HG02798 (cell line): ENCODE results near the gene BBC3.
"Not testable (repeated sequence)": the region's sequence is repeated elsewhere in the genome, so short reads cannot be mapped to it uniquely, and the experiment has no call there.

Source experiments
- ATAC-seq: cut with Tn5 transposase; IDR thresholded peaks from one replicate; pipeline ENCODE4 v1.9.1; 2021; ENCODE audit warnings: mild to moderate bottlenecking; ENCODE audit not compliant: unreplicated experiment, poor library complexity

The BBC3 gene

GRCh38 chr19:47258895-47259555 is 28.0 kb upstream of the BBC3 start:
- no peak for ATAC-seq

GRCh38 chr19:47258434-47258833 is 27.4 kb upstream of the BBC3 start:
- no peak for ATAC-seq

GRCh38 chr19:47257411-47258169 is 26.6 kb upstream of the BBC3 start:
- no peak for ATAC-seq

DNA sequence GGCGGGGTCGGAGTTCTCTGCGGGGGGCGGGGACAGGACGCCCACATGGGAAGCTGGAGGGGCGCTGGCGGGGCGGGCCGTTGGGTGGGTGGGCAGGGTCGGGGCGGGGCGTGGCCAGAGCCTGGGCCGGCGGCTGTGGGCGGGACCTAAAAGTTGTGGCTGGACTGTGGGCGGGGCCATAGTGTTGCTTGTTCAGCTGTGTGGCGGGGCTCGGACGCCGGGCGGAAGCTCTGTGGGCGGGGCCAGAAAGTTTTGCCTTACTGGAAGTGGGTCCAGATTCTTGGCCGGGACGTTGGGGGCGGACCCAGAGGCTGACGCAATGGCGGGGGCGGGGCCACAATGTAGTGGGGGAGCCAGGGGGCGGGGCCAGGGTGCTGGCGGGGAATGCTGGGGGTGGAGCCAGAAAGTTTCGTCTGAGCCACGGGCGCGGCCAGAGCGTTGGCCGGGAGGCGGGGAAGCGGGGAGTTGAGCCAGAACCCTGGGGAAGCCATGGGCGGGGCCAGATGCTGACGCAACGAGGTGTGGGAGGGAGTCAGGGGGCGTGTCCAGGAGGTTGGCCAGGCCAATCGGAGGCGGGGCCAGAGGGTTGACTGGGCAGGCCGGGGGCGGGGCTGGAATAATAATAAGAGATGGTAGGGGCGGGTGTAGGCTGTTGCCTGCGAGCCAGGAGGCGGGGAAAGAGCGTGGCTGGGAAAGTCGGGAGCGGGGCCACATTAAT is 25.9 kb upstream of the BBC3 start:
- peak; percentile 78 for ATAC-seq

- peak; percentile 58 for ATAC-seq
These were observed 25.1 kb upstream of the BBC3 start, which contains the start of gene CCDC9 for GRCh38 chr19:47255879-47256692. CCDC9 (plus strand) TSS chr19:47256525; CDS start chr19:47258401, 1,876 bp downstream.

- no peak for ATAC-seq
These were observed 23.0 kb upstream of the BBC3 start for GRCh38 chr19:47253970-47254369.

GRCh38 chr19:47253467-47253881 is 22.5 kb upstream of the BBC3 start:
- ATAC-seq = no peak

DNA sequence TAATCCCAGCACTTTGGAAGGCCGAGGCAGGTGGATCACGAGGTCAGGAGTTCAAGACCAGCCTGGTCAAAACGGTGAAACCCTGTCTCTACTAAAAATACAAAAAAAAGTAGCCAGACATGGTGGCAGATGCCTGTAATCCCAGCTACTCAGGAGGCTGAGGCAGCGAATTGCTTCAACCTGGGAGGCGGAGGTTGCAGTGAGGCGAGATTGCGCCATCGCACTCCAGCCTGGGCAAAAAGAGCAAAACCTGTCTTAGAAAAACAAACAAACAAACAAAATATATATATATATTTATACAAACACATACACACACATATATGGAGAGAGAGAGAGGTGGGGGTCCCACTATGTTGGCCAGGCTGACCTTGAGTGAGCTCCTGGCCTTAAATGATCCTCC is 22.0 kb upstream of the BBC3 start:
- ATAC-seq = not testable (repeated sequence)

DNA sequence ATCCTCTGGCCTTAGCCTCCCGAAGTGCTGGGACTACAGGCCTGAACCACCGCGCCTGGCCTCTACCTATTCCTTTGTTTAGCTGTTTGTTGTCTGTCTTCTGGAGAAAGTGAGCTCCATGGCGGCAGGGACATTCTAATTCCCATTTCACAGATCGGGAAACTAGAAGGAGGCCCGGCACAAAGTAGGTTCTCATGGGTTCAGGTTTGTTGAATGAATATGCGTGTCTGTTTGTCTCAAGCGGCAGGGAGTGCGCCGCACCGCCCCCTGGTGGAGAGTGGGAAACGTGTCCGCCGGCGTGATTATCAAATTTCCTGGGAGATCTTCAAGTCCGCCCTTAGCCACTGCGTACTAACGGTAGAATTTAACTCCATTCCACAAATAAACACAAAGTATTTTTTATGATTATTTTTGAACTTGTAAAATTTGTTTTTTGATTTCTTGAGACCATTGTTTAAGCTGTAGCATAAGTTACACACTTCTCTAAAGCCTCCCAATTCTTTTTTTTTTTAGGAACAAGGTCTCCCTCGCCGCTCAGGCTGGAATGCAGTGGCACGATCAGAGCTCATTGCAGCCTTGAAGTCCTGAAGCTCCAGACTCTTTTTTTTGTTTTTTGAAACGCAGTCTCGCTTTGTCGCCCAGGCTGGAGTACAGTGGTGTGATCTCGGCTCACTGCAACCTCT is 16.4 kb upstream of the BBC3 start:
- ATAC-seq = no peak

GRCh38 chr19:47243776-47244547 is 13.0 kb upstream of the BBC3 start:
- peak; percentile 67 for ATAC-seq

- no peak for ATAC-seq
These were observed 12.4 kb upstream of the BBC3 start for GRCh38 chr19:47243364-47243775.

- no peak for ATAC-seq
These were observed 11.0 kb upstream of the BBC3 start for GRCh38 chr19:47241919-47242577.

- no peak for ATAC-seq
These were observed 10.3 kb upstream of the BBC3 start for GRCh38 chr19:47240996-47241918.

DNA sequence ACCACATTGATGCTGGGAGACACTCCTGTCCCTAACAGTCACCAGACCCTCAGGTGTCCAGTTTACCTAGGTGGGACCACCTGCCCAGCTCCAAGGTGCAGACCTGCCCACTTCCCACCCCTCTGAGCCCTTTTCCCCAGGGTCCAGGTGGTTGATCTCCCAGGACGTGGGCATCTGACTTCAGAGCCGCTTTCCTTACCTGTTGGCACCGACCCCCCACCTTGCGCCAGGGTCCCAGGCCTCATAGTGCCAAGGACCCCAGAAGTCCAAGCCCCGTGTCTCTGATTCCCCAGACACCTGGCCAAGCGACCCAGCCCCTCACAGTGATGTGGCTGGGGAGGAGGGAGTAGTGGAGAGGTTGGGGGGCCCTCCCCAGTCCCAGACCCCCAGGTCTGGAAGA is 9.6 kb upstream of the BBC3 start:
- no peak for ATAC-seq

- no peak for ATAC-seq
These were observed 8.8 kb upstream of the BBC3 start for GRCh38 chr19:47239610-47240296.

- ATAC-seq = no peak
These were observed 8.2 kb upstream of the BBC3 start for GRCh38 chr19:47239152-47239551.
